ENCODE measurements around the gene RIPPLY3. TPM values are rescaled to one million over a fixed set of nuclear protein-coding genes. Genes with fewer than 3 reads are reported as not detected.

The RIPPLY3 gene
- polyA plus RNA-seq, 1 donor (not counting 4 experiments of a cell fraction or from before 2014, with no cell fraction given): 0.05 TPM

DNA sequence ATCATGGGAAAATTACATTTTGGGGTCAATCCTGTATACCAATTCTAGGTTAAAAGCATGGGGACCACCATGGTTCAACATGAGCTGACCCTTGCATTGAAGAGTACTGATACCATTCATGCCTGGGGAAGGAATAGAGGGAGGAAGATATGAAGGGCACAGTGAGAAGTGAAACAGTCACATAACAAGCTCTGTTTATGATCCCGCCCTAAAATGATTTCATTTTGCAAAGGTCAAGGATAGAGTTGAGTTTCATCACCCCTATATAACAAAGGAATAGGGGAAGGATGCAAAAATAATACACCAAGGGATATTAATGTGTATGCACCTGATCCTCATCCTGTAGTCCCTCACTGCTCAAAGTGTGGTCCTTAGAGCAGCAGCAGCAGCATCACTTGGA lies 37.5 kb upstream of the RIPPLY3 start:
- no peak for FAIRE-seq

DNA sequence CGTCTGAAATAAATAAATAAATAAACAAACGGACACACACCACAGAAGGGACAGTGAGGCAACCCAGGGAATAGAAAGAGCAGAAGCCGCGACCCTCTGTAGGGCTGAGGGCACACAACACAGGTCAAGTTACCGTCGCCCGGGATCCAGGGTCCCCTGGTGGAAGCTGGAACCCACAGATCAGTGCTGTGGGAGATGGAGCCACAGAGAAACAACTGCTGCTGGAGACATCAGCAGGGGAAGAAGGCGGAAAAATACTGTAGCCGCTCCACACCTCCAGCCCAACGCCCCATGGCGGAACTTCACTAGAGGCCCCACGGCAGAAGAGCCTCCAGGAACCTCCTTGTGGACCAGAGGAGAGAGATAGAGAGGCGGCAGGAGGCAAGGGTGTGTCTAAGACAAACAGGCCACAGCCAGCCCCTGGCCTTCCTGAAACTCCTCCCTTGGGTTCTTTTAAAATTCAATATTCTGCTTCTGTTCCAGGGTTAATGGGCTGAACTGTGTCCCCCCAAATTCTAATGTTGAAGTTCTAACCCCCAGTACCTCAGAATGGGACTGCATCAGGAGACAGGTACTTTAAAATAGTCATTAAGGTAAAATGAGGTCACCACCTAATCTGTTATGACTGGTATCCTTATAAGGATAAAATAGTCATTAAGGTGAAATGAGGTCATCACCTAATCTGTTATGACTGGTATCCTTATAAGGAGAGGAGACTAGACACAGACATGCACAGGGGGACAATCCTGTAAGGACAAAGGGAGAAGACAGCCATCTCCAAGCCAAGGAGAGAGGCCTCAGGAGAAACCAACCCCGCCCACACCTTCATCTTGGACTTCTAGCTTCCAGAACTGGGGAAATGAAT lies 32.3 kb upstream of the RIPPLY3 start:
- H3K79me2 ChIP-seq (ENCODE audit: control insufficient read depth, insufficient read depth, low read length): no peaks in the 10 kb centered on the region
- FAIRE-seq: no peak

More for the DNA sequence above, 37.5 kb upstream of the RIPPLY3 start:
- Histone ChIP-seq H3K4me1 (ENCODE audit: control insufficient read depth, extremely low read depth, insufficient read depth, low read length) (peaks cover 9% of the 10 kb centered on the region), H3K36me3 (ENCODE audit: control insufficient read depth in 2 of 2, extremely low read depth in 1 of 2, insufficient read depth in 2 of 2, low read length in 2 of 2) (no peaks in the 10 kb centered on the region), H3K4me2 (ENCODE audit: control insufficient read depth, extremely low read depth, insufficient read depth, low read depth, low read length) (no peak overlapping the region), H3K9me3 (ENCODE audit: control insufficient read depth, low read depth, low read length) (no peaks in the 10 kb centered on the region), H2AFZ (ENCODE audit: control insufficient read depth, low read length) (no peak overlapping the region), H3K9ac (ENCODE audit: control insufficient read depth, extremely low read depth, insufficient read depth, low read length) (no peak overlapping the region), H3K79me2 (ENCODE audit: control insufficient read depth, insufficient read depth, low read length) (no peaks in the 10 kb centered on the region), H4K20me1 (ENCODE audit: control insufficient read depth, extremely low read depth, insufficient read depth, low read length) (no peaks in the 10 kb centered on the region), H3K27ac (ENCODE audit: control insufficient read depth, insufficient read depth, low read length) (no peak overlapping the region), H3K27me3 (ENCODE audit: control insufficient read depth, extremely low read depth, insufficient read depth, low read length) (no peaks in the 10 kb centered on the region), H3K4me3 (ENCODE audit: control insufficient read depth in 2 of 3, extremely low read depth in 1 of 3, insufficient read depth in 2 of 3, low read depth in 1 of 3, low read length in 3 of 3) (no peak overlapping the region), H3K9me1 (ENCODE audit: control insufficient read depth, extremely low read depth, insufficient read depth, low read length) (no peaks in the 10 kb centered on the region)
- no peak for TF ChIP-seq EZH2 (IDR thresholded peaks at IDR 0.05; ENCODE audit: low read length)
- TF ChIP-seq, protein P1, sequence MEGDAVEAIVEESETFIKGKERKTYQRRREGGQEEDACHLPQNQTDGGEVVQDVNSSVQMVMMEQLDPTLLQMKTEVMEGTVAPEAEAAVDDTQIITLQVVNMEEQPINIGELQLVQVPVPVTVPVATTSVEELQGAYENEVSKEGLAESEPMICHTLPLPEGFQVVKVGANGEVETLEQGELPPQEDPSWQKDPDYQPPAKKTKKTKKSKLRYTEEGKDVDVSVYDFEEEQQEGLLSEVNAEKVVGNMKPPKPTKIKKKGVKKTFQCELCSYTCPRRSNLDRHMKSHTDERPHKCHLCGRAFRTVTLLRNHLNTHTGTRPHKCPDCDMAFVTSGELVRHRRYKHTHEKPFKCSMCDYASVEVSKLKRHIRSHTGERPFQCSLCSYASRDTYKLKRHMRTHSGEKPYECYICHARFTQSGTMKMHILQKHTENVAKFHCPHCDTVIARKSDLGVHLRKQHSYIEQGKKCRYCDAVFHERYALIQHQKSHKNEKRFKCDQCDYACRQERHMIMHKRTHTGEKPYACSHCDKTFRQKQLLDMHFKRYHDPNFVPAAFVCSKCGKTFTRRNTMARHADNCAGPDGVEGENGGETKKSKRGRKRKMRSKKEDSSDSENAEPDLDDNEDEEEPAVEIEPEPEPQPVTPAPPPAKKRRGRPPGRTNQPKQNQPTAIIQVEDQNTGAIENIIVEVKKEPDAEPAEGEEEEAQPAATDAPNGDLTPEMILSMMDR (optimal IDR thresholded peaks at IDR 0.05 in 1 of 3, IDR thresholded peaks at IDR 0.05 in 1 of 3, conservative IDR thresholded peaks at IDR 0.05 in 1 of 3; ENCODE audit: extremely low read depth in 1 of 3, insufficient read depth in 2 of 3, low read length in 3 of 3): no peak
- dilution Hi-C loops (cut with MboI; ENCODE audit: extremely low pct_ligation_motif_present, low sequenced_read_pairs): no loop called here
- no peak for DNase-seq (ENCODE audit: low read depth, low spot score)

More for the DNA sequence above, 32.3 kb upstream of the RIPPLY3 start:
- no peaks in the 10 kb centered on the region for H4K20me1 ChIP-seq (ENCODE audit: control insufficient read depth, extremely low read depth, insufficient read depth, low read length)
- dilution Hi-C loops (cut with MboI; ENCODE audit: extremely low pct_ligation_motif_present, low sequenced_read_pairs): no loop called here
- no peak overlapping the region for H3K4me3 ChIP-seq (ENCODE audit: control insufficient read depth in 2 of 3, extremely low read depth in 1 of 3, insufficient read depth in 2 of 3, low read depth in 1 of 3, low read length in 3 of 3)
- no peaks in the 10 kb centered on the region for H3K9me1 ChIP-seq (ENCODE audit: control insufficient read depth, extremely low read depth, insufficient read depth, low read length)
- no peaks in the 10 kb centered on the region for H3K27me3 ChIP-seq (ENCODE audit: control insufficient read depth, extremely low read depth, insufficient read depth, low read length)
- no peak overlapping the region for H3K27ac ChIP-seq (ENCODE audit: control insufficient read depth, insufficient read depth, low read length)
- H3K9me3 ChIP-seq (ENCODE audit: control insufficient read depth, low read depth, low read length): no peaks in the 10 kb centered on the region
- no peak overlapping the region for H3K4me2 ChIP-seq (ENCODE audit: control insufficient read depth, extremely low read depth, insufficient read depth, low read depth, low read length)
- H3K36me3 ChIP-seq (ENCODE audit: control insufficient read depth in 2 of 2, extremely low read depth in 1 of 2, insufficient read depth in 2 of 2, low read length in 2 of 2): no peaks in the 10 kb centered on the region
- no peak for TF ChIP-seq EZH2 (IDR thresholded peaks at IDR 0.05; ENCODE audit: low read length)
- TF ChIP-seq, protein P1 (optimal IDR thresholded peaks at IDR 0.05 in 1 of 3, IDR thresholded peaks at IDR 0.05 in 1 of 3, conservative IDR thresholded peaks at IDR 0.05 in 1 of 3; ENCODE audit: extremely low read depth in 1 of 3, insufficient read depth in 2 of 3, low read length in 3 of 3): no peak
- DNase-seq (ENCODE audit: low read depth, low spot score): no peak
- no peaks in the 10 kb centered on the region for H3K4me1 ChIP-seq (ENCODE audit: control insufficient read depth, extremely low read depth, insufficient read depth, low read length)
- H3K9ac ChIP-seq (ENCODE audit: control insufficient read depth, extremely low read depth, insufficient read depth, low read length): no peak overlapping the region
- no peak overlapping the region for H2AFZ ChIP-seq (ENCODE audit: control insufficient read depth, low read length)

Measured in keratinocyte (primary cell).